Tibial nerve (tissue), 4 donors: ENCODE results near the gene NDRG4. TPM values are rescaled to one million over a fixed set of nuclear protein-coding genes. Genes with fewer than 3 reads are reported as not detected.

Experiments
- DNase-seq, 2 donors: peaks; one replicate each; pipeline ENCODE4 v3.0.0-alpha.2; 2019; ENCODE audit warnings: low spot score in 2 of 2
- H3K27ac ChIP-seq, 4 donors: fragments of 200-600 bp; sonication (generic) in 3 of 4; one replicate each; pipeline ENCODE4 v1.5.1; 2017 to 2019; ENCODE audit warnings: mild to moderate bottlenecking in 1 of 4
- H3K27me3 ChIP-seq, 2 donors: fragments of 200-600 bp; sonication (generic) in 1 of 2; one replicate each; pipeline versions ENCODE4 v1.5.1 to v1.6.0; 2017 to 2019
- H3K36me3 ChIP-seq, 3 donors: fragments of 200-600 bp; sonication (generic); one replicate each; pipeline ENCODE4 v1.5.1; 2018 to 2019
- H3K4me1 ChIP-seq, 4 donors: fragments of 200-600 bp; sonication (generic) in 3 of 4; one replicate each; pipeline ENCODE4 v1.5.1; 2017 to 2019
- H3K4me3 ChIP-seq, 4 donors: fragments of 200-600 bp; sonication (generic) in 3 of 4; one replicate each; pipeline ENCODE4 v1.5.1; 2017 to 2019; ENCODE audit warnings: mild to moderate bottlenecking in 1 of 4, moderate library complexity in 1 of 4
- H3K9me3 ChIP-seq, 4 donors: fragments of 200-600 bp; sonication (generic) in 3 of 4; one replicate each; pipeline ENCODE4 v1.5.1; 2017 to 2019
- EP300 ChIP-seq, 2 donors: sonication (generic); formaldehyde crosslinking; IDR thresholded peaks; one replicate each; pipeline ENCODE4 v1.6.1; 2017; ENCODE audit warnings: antibody characterized with exemption in 2 of 2, mild to moderate bottlenecking in 1 of 2
- POLR2A ChIP-seq, 2 donors: fragments of 450-650 bp; IDR thresholded peaks; one replicate each; pipeline ENCODE4 v1.6.1; 2017; ENCODE audit warnings: antibody characterized with exemption in 2 of 2, mild to moderate bottlenecking in 2 of 2, moderate library complexity in 2 of 2
- WGBS, 2 donors: methylation state at CpG; one replicate each; pipeline ENCODE4 v1.1.5; 2018; 5-methylcytosine and 5-hydroxymethylcytosine counted together
- total RNA-seq, 4 donors: library from RNA; depleted of rRNA; stranded (reverse); fragments of >200 nt; gene quantifications; one replicate each; pipeline ENCODE4 v1.1.0, GENCODE V29; 2016
- TF ChIP-seq, protein P1 (sequence below), 5 experiments: fragments of 200-600 bp in 3 of 5; fragments of 450-650 bp in 2 of 5; sonication (generic) in 3 of 5; IDR thresholded peaks; one replicate each; pipeline ENCODE4 v1.5.1; 2016 to 2019; ENCODE audit warnings: antibody characterized with exemption in 5 of 5, mild to moderate bottlenecking in 3 of 5, moderate library complexity in 2 of 5

Gene NDRG4, protein sequence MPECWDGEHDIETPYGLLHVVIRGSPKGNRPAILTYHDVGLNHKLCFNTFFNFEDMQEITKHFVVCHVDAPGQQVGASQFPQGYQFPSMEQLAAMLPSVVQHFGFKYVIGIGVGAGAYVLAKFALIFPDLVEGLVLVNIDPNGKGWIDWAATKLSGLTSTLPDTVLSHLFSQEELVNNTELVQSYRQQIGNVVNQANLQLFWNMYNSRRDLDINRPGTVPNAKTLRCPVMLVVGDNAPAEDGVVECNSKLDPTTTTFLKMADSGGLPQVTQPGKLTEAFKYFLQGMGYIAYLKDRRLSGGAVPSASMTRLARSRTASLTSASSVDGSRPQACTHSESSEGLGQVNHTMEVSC
- 10 to 100 TPM in 1 of 4 donors, 1 to 10 TPM in 3; 3.9 to 12.6 (median 5.9) TPM for total RNA-seq

DNA sequence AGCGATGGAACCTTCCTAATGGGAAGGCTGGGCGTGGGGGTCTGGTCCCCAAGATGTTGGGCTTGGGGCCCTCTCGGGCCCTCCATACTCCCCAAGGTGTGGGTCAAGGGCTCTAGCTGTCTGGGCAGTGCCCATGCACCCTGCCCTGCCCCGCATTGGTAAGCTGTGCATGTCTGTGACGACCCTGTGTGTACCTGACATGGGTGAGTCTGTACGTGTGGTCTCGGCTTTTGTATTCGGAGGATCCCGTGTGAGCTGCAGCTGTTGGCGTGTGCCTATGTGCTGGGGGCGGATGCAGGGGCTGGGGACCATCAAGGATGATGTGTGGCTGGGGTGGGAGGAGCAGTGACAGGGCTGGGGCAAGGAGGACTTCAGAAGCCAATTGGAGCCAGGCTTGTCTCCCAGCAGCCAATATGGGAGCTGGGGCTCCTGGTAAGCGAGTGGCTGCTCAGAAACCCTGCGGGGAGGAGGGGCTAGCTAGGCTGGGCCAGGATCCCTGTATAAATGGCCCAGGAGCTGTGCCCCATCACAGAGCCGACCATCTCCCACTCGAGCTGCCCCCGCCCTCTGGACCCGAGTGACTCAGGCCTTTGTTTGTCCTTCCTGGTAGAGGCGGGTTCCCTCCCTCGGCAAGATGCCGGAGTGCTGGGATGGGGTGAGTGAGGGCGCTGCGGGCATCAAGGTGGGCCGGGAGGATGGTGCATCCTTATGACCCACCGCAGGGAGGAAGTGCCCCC is at the start of gene NDRG4:
TSS of gene NDRG4 (plus strand) at position 529 of the 737 bp plus-strand sequence. CDS start at position 635, 106 bp downstream.
- no peak for DNase-seq
- TF ChIP-seq POLR2A (IDR thresholded peaks at IDR 0.05): no peak

DNA sequence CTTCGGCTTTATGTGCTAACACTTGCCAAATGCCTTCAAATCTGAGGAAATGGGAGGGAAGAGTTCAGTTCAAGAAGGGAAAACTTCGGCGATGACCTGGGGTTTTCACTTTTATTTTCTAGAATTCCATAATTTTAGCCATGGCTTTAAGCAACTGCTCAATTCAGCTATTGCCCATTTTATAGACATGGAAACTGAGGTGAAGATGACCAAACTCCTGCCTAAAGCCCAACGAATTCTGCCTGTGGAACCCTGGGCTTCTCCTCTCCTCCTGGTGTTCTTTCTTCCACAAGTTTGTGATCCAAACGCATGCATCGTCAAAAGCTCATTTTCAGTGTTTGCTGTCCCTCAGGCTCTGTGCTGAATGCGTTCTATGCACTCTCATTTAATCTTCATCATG is 49.4 kb upstream of the NDRG4 start:
- no peaks in the 10 kb centered on the region for H3K4me1 ChIP-seq
- no peaks in the 10 kb centered on the region for H3K36me3 ChIP-seq
- no peaks in the 10 kb centered on the region for H3K27me3 ChIP-seq
- H3K9me3 ChIP-seq: no peaks in the 10 kb centered on the region
- TF ChIP-seq, protein P1, sequence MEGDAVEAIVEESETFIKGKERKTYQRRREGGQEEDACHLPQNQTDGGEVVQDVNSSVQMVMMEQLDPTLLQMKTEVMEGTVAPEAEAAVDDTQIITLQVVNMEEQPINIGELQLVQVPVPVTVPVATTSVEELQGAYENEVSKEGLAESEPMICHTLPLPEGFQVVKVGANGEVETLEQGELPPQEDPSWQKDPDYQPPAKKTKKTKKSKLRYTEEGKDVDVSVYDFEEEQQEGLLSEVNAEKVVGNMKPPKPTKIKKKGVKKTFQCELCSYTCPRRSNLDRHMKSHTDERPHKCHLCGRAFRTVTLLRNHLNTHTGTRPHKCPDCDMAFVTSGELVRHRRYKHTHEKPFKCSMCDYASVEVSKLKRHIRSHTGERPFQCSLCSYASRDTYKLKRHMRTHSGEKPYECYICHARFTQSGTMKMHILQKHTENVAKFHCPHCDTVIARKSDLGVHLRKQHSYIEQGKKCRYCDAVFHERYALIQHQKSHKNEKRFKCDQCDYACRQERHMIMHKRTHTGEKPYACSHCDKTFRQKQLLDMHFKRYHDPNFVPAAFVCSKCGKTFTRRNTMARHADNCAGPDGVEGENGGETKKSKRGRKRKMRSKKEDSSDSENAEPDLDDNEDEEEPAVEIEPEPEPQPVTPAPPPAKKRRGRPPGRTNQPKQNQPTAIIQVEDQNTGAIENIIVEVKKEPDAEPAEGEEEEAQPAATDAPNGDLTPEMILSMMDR (IDR thresholded peaks at IDR 0.05): no peak
- no peak for TF ChIP-seq EP300 (IDR thresholded peaks at IDR 0.05)
- TF ChIP-seq POLR2A (IDR thresholded peaks at IDR 0.05): no peak
- H3K4me3 ChIP-seq: no peak overlapping the region
- no peak for DNase-seq
- WGBS, 2 donors: 85 to 88% methylated on average over 7 of the region's 7 CpGs
- no peak overlapping the region for H3K27ac ChIP-seq

More for the DNA sequence above, at the start of gene NDRG4:
- peaks cover 0 to 28% of the 10 kb centered on the region in 2 donors for H3K27me3 ChIP-seq
- no peaks in the 10 kb centered on the region for H3K9me3 ChIP-seq
- peak within 1 kb of the TSS in 1 of 4 donors; percentile 55 for H3K27ac ChIP-seq
- H3K4me3 ChIP-seq: peak within 1 kb of the TSS in 3 of 4 donors; percentile 35 to 45 (median 37)
- peaks cover 0 to 36% (median 20%) of the 10 kb centered on the region in 4 donors for H3K4me1 ChIP-seq
- H3K36me3 ChIP-seq: no peaks in the 10 kb centered on the region
- 32 to 36% methylated on average over 18 of the region's 24 CpGs for WGBS, 2 donors

DNA sequence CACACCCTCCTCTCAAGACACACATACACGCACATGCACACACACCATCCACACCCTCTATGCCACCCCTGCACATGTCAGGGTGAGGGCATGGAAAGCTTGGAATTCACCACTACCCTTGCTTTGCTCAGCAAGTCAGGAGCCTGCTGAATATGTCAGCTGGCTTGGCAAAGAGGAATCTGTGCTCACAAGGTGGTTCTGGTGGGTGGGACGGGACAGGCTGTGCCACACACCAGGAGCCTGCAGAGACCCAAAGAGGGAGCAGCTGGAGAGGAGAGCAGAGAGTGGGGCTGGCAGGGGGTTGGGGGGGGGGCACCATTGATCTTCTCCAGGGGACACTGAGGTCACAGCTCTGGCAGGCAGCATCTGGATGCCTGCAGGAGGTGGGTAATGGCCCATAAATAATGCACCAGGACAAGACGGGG is 48.7 kb upstream of the NDRG4 start:
- Histone ChIP-seq H3K36me3 (no peaks in the 10 kb centered on the region), H3K4me3 (no peak overlapping the region), H3K4me1 (no peaks in the 10 kb centered on the region), H3K9me3 (no peaks in the 10 kb centered on the region), H3K27me3 (no peaks in the 10 kb centered on the region), H3K27ac (no peak overlapping the region)
- 62 to 64% methylated on average over 3 of the region's 3 CpGs for WGBS, 2 donors
- TF ChIP-seq, protein P1 (IDR thresholded peaks at IDR 0.05): no peak
- no peak for TF ChIP-seq EP300 (IDR thresholded peaks at IDR 0.05)
- TF ChIP-seq POLR2A (IDR thresholded peaks at IDR 0.05): no peak
- DNase-seq: no peak

DNA sequence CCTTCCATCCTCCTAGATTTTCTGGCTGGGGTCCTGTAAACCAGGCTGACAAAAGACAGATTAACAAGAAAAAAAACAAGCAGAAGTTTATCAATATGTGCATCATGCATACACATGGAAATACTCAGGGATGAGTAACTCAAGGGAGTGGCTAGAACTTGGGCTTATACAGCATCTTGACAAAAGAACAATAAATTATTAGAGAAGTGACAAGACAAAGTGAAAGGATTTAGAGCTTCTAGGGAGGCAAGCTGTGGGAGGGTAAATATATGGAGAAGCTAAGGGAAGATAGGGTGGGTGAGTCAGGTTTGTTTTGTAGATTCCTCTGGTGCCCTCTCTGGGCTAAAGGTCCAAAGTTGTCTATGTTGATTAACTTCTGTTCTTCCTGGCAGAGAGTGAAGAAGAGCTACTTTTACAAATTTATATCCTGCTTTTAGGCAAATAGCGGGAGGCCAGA is 48.0 kb upstream of the NDRG4 start:
- H3K4me1 ChIP-seq: no peaks in the 10 kb centered on the region
- no peak overlapping the region for H3K4me3 ChIP-seq
- TF ChIP-seq, protein P1 (IDR thresholded peaks at IDR 0.05): no peak
- no peak for TF ChIP-seq POLR2A (IDR thresholded peaks at IDR 0.05)
- TF ChIP-seq EP300 (IDR thresholded peaks at IDR 0.05): no peak
- no peak overlapping the region for H3K27ac ChIP-seq
- no peaks in the 10 kb centered on the region for H3K36me3 ChIP-seq
- no peaks in the 10 kb centered on the region for H3K27me3 ChIP-seq
- 71 to 76% methylated on average over 1 of the region's 1 CpG for WGBS, 2 donors
- no peaks in the 10 kb centered on the region for H3K9me3 ChIP-seq
- no peak for DNase-seq

DNA sequence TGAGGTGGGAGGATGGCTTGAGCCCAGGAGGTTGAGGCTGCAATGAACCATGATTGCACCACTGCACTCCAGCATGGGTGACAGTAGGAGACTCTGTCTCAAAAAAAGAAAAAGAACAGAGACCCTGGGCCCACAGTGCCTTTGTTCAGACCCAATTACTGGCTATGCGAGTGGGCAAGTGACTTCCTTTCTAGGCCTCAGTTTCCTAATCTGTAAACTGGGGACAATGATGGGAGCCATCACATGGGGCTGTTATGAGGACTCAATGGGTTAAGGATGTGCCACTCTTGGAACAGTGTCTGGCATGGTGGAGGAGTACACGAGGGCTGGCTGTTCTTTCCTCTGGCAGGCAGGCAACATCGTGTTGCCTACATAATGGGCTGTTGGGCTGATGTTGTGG is 47.3 kb upstream of the NDRG4 start:
- DNase-seq: no peak
- no peaks in the 10 kb centered on the region for H3K27me3 ChIP-seq
- no peaks in the 10 kb centered on the region for H3K9me3 ChIP-seq
- no peak overlapping the region for H3K27ac ChIP-seq
- TF ChIP-seq POLR2A (IDR thresholded peaks at IDR 0.05) (no peak), EP300 (IDR thresholded peaks at IDR 0.05) (no peak)
- TF ChIP-seq, protein P1 (IDR thresholded peaks at IDR 0.05): no peak
- no peak overlapping the region for H3K4me3 ChIP-seq
- no peaks in the 10 kb centered on the region for H3K4me1 ChIP-seq
- 86 to 94% methylated on average over 3 of the region's 3 CpGs for WGBS, 2 donors
- H3K36me3 ChIP-seq: no peaks in the 10 kb centered on the region
